Osteoblast (primary cell): ENCODE results near the gene TSSK3. TPM values are rescaled to one million over a fixed set of nuclear protein-coding genes. Genes with fewer than 3 reads are reported as not detected.

Experiments used
- DNase-seq: peaks from one replicate; pipeline ENCODE4 v3.0.0; 2011; ENCODE audit warnings: low spot score, mixed read lengths; ENCODE audit not compliant: insufficient read length; ENCODE audit errors: missing footprints
- H2AFZ ChIP-seq: 2 replicates; pipeline ENCODE4 v1.6.0; 2011; ENCODE audit warnings: mild to moderate bottlenecking, low read length
- H3K27ac ChIP-seq: 2 replicates; pipeline ENCODE4 v1.5.1; 2011; ENCODE audit warnings: mild to moderate bottlenecking, low read depth, low read length, moderate library complexity
- H3K27me3 ChIP-seq: 2 replicates; pipeline ENCODE4 v1.6.0; 2012; ENCODE audit warnings: mild to moderate bottlenecking, control low read depth, inconsistent platforms, low read length, moderate library complexity; ENCODE audit not compliant: insufficient read depth
- H3K36me3 ChIP-seq: 2 replicates; pipeline ENCODE4 v1.5.1; 2011; ENCODE audit warnings: mild to moderate bottlenecking, low read length, control low read depth, moderate library complexity; ENCODE audit not compliant: insufficient read depth
- H3K4me1 ChIP-seq: 2 replicates; pipeline ENCODE4 v1.5.1; 2011; ENCODE audit warnings: mild to moderate bottlenecking, low read length, control low read depth, moderate library complexity; ENCODE audit not compliant: insufficient read depth
- H3K4me2 ChIP-seq: 2 replicates; pipeline ENCODE4 v1.6.0; 2011; ENCODE audit warnings: mild to moderate bottlenecking, low read length; ENCODE audit not compliant: insufficient read depth
- H3K4me3 ChIP-seq: fragments of 200-600 bp; sonication (generic); 3 replicates; pipeline ENCODE4 v1.5.1; 2012; ENCODE audit warnings: mild to moderate bottlenecking, low read length, inconsistent platforms; ENCODE audit not compliant: insufficient read depth
- H3K79me2 ChIP-seq: 2 replicates; pipeline ENCODE4 v1.6.0; 2012; ENCODE audit warnings: mild to moderate bottlenecking, low read length, control low read depth, inconsistent platforms; ENCODE audit not compliant: insufficient read depth
- H3K9me3 ChIP-seq: 2 replicates; pipeline ENCODE4 v1.5.1; 2011; ENCODE audit warnings: low read depth, low read length, control low read depth
- H4K20me1 ChIP-seq: 2 replicates; pipeline ENCODE4 v1.6.0; 2012; ENCODE audit warnings: mild to moderate bottlenecking, low read length, control low read depth; ENCODE audit not compliant: insufficient read depth
- CTCF ChIP-seq: IDR thresholded peaks from 2 replicates; pipeline ENCODE4 v1.5.1; 2011; ENCODE audit warnings: mild to moderate bottlenecking, low read depth, low read length, moderate library complexity; ENCODE audit errors: extremely low read depth
- total RNA-seq: library from RNA; depleted of rRNA; stranded (reverse); fragments of >200 nt; gene quantifications from 2 replicates; pipeline ENCODE4 v1.2.3, GENCODE V29; 2012

The TSSK3 gene
- total RNA-seq, 1 donor, result 1.8 TPM

DNA sequence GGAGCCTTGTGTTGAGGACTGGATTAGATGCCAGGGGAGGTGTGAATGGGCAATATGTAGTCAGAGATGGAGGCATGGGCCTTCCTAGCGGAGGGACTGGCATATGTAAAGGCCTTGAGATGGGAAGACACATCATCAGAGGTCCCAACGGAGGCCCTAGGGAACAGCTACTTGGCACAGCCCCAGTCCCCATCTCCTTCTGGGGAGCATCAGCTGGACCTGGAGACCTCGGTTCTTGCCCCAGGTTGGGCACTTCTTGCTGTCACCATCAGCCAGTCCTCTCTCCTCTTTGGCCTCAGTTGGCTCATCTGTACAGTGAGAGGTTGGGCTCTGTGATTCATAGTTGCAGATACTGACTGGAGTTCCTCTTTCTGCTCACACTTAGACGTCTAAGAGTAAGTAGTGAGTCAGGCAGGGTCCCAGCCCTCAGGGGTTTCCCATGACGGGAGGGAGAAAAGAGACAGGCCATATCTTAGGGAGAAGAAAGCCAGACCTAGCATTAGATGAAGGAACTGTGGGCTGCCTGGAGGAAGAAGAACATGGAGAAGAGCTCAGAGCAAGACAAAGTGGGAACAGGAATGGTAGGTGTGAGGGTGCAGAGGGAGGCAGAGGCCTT is 22.9 kb upstream of the TSSK3 start:
- H3K4me3 ChIP-seq, result no peak overlapping the region

GRCh38 chr1:32341186-32341757 is 21.1 kb upstream of the TSSK3 start:
- H3K79me2 ChIP-seq, result no peaks in the 10 kb centered on the region
- no peaks in the 10 kb centered on the region for H3K9me3 ChIP-seq
- DNase-seq, result no peak
- H3K4me1 ChIP-seq, result peaks cover 6% of the 10 kb centered on the region
- H3K36me3 ChIP-seq, result no peaks in the 10 kb centered on the region
- no peaks in the 10 kb centered on the region for H4K20me1 ChIP-seq
- no peak overlapping the region for H3K4me2 ChIP-seq
- H2AFZ ChIP-seq, result no peak overlapping the region
- no peak for TF ChIP-seq CTCF
- no peak overlapping the region for H3K4me3 ChIP-seq
- H3K27ac ChIP-seq, result no peak overlapping the region
- H3K27me3 ChIP-seq, result no peaks in the 10 kb centered on the region

More for the DNA sequence above, 22.9 kb upstream of the TSSK3 start:
- H3K36me3 ChIP-seq, result no peaks in the 10 kb centered on the region
- no peaks in the 10 kb centered on the region for H3K9me3 ChIP-seq
- no peaks in the 10 kb centered on the region for H3K79me2 ChIP-seq
- H3K27me3 ChIP-seq, result no peaks in the 10 kb centered on the region
- no peak for TF ChIP-seq CTCF
- H2AFZ ChIP-seq, result no peak overlapping the region
- H3K27ac ChIP-seq, result no peak overlapping the region
- peaks cover 6% of the 10 kb centered on the region for H4K20me1 ChIP-seq
- DNase-seq, result no peak
- H3K4me2 ChIP-seq, result no peak overlapping the region
- H3K4me1 ChIP-seq, result peaks cover 12% of the 10 kb centered on the region

- H3K36me3 ChIP-seq, result no peaks in the 10 kb centered on the region
- no peak overlapping the region for H3K4me3 ChIP-seq
- no peaks in the 10 kb centered on the region for H3K4me1 ChIP-seq
- TF ChIP-seq CTCF, result no peak
- H3K79me2 ChIP-seq, result no peaks in the 10 kb centered on the region
- H3K27ac ChIP-seq, result no peak overlapping the region
- no peak overlapping the region for H3K4me2 ChIP-seq
- no peaks in the 10 kb centered on the region for H3K27me3 ChIP-seq
- DNase-seq, result no peak
- no peaks in the 10 kb centered on the region for H4K20me1 ChIP-seq
- no peak overlapping the region for H2AFZ ChIP-seq
- H3K9me3 ChIP-seq, result no peaks in the 10 kb centered on the region
Measured at GRCh38 chr1:32341971-32342370, 20.4 kb upstream of the TSSK3 start.

DNA sequence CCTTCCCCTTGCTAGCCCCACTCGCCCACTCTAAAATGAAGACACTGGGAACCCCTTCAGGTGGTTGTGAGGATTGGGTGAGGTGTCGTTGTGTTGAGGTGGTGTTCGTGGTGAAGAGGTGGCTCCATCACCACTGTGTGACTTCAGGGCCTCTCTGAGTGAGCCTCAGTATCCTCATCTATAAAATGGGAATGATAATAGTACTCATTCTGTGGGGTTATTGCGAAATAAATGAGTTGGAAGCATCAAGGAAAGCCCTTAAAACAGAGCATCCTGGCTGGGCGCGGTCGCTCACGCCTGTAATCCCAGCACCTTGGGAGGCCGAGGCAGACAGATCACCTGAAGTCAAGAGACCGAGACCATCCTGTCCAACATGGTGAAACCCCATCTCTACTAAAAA is 19.6 kb upstream of the TSSK3 start:
- no peak overlapping the region for H3K27ac ChIP-seq
- no peak for TF ChIP-seq CTCF
- no peak overlapping the region for H3K4me2 ChIP-seq
- no peaks in the 10 kb centered on the region for H3K27me3 ChIP-seq
- H3K36me3 ChIP-seq, result no peaks in the 10 kb centered on the region
- H3K79me2 ChIP-seq, result no peaks in the 10 kb centered on the region
- no peaks in the 10 kb centered on the region for H4K20me1 ChIP-seq
- no peak overlapping the region for H2AFZ ChIP-seq
- no peaks in the 10 kb centered on the region for H3K4me1 ChIP-seq
- no peak for DNase-seq
- no peaks in the 10 kb centered on the region for H3K9me3 ChIP-seq
- no peak overlapping the region for H3K4me3 ChIP-seq
